GM12878 (cell line): ENCODE results near the gene MND1.

Experiments
- GABPA ChIP-seq: IDR thresholded peaks from 2 replicates; pipeline ENCODE4 v1.6.1; 2014; ENCODE audit warnings: antibody characterized with exemption, low read depth, mild to moderate bottlenecking, inconsistent platforms
- STAT1 ChIP-seq: fragments of 450-650 bp; conservative IDR thresholded peaks from 2 replicates; pipeline ENCODE4 v1.6.1; 2014; ENCODE audit warnings: antibody characterized with exemption, mild to moderate bottlenecking

DNA sequence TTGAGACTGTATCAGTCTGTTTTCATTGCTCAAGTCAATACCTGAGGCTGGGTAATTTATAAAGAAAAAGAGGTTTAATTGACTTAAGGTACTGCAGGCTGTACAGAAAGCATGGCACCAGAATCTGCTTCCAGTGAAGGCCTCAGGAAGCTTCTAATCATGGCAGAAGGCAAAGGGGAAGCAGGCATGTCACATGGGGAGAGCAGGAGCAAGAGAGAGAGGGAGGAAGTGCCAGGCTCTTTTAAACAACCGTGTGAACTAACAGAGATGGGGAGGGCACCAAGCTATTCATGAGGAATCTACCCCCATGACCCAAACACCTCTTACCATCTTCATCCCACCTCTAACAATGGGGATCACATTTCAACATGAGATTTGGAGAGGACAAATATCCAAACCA, 114.5 kb downstream of the MND1 start:
- TF ChIP-seq STAT1 (no peak), GABPA (no peak)
